Smooth muscle cell (in vitro differentiated cells): ENCODE results near the gene BNIP3. TPM values are rescaled to one million over a fixed set of nuclear protein-coding genes. Genes with fewer than 3 reads are reported as not detected.

Source experiments
- DNase-seq: peaks from one replicate; lab custom pipeline; 2025; ENCODE audit not compliant: unreplicated experiment; lab: John Stamatoyannopoulos, UW
- H2AFZ ChIP-seq: fragments of 200-600 bp; sonication (generic); 2 replicates; pipeline ENCODE4 v1.6.0; 2016; ENCODE audit warnings: antibody characterized with exemption, low read depth, mild to moderate bottlenecking
- H3F3A ChIP-seq: fragments of 200-600 bp; sonication (generic); 2 replicates; pipeline ENCODE4 v1.6.0; 2017; ENCODE audit warnings: antibody characterized with exemption, low read depth
- H3K27ac ChIP-seq: fragments of 200-600 bp; sonication (generic); 2 replicates; pipeline ENCODE4 v1.5.1; 2016; ENCODE audit warnings: low read depth, mild to moderate bottlenecking
- H3K27me3 ChIP-seq: fragments of 200-600 bp; sonication (generic); 2 replicates; pipeline ENCODE4 v1.6.1; 2016; ENCODE audit warnings: low read depth, mild to moderate bottlenecking
- H3K36me3 ChIP-seq: fragments of 200-600 bp; sonication (generic); 2 replicates; pipeline ENCODE4 v1.5.1; 2016; ENCODE audit warnings: low read depth
- H3K4me1 ChIP-seq: fragments of 200-600 bp; sonication (generic); 2 replicates; pipeline ENCODE4 v1.5.1; 2016; ENCODE audit warnings: low read depth
- H3K4me2 ChIP-seq: fragments of 200-600 bp; sonication (generic); 2 replicates; pipeline ENCODE4 v1.6.0; 2016; ENCODE audit warnings: mild to moderate bottlenecking
- H3K4me3 ChIP-seq: fragments of 200-600 bp; sonication (generic); 2 replicates; pipeline ENCODE4 v1.5.1; 2016; ENCODE audit warnings: mild to moderate bottlenecking
- H3K79me2 ChIP-seq: fragments of 200-600 bp; sonication (generic); 2 replicates; pipeline ENCODE4 v1.6.0; 2016; ENCODE audit warnings: low read depth, mild to moderate bottlenecking
- H3K9ac ChIP-seq: fragments of 200-600 bp; sonication (generic); 2 replicates; pipeline ENCODE4 v1.6.0; 2016; ENCODE audit warnings: low read depth
- H3K9me3 ChIP-seq: fragments of 200-600 bp; sonication (generic); replicated peaks from 2 replicates; pipeline ENCODE4 v1.5.1; 2016; ENCODE audit warnings: low read depth
- H4K20me1 ChIP-seq: fragments of 200-600 bp; sonication (generic); 2 replicates; pipeline ENCODE4 v1.6.0; 2016; ENCODE audit warnings: low read depth
- CTCF ChIP-seq: fragments of 200-600 bp; sonication (generic); IDR thresholded peaks from 2 replicates; pipeline ENCODE4 v1.5.1; 2017; ENCODE audit warnings: borderline replicate concordance, mild to moderate bottlenecking, antibody characterized with exemption; ENCODE audit not compliant: insufficient read depth, poor library complexity, severe bottlenecking
- WGBS: methylation state at CpG from one replicate; pipeline ENCODE4 v1.1.7; 2016; ENCODE audit warnings: low lambda C conversion rate; 5-methylcytosine and 5-hydroxymethylcytosine counted together
- polyA plus RNA-seq: library from polyadenylated mRNA; unstranded; fragments of >200 nt; fragmentation: Nextera tagmentation; extraction: Ambion mirVana; gene quantifications from 2 replicates; pipeline ENCODE4 v1.2.1, GENCODE V29; 2016
- total RNA-seq: library from RNA; depleted of rRNA; stranded (reverse); fragments of >200 nt; gene quantifications from 2 replicates; pipeline ENCODE4 v1.2.3, GENCODE V29; 2014

Gene BNIP3
- total and polyA plus RNA-seq, 2 experiments from 2014 or later: 213 to 292 TPM

GRCh38 chr10:131997366-131998049 lies 15.8 kb upstream of the BNIP3 start:
- Histone ChIP-seq H3K27ac (peak overlapping the region; percentile 24), H3K9ac (no peak overlapping the region)

GRCh38 chr10:131996466-131997365 lies 15.0 kb upstream of the BNIP3 start:
- no peak overlapping the region for H2AFZ ChIP-seq
- 92% methylated on average over 16 of the region's 16 CpGs for WGBS

More at GRCh38 chr10:131997366-131998049, 15.8 kb upstream of the BNIP3 start:
- H3K27me3 ChIP-seq: no peaks in the 10 kb centered on the region
- peak; percentile 13 for DNase-seq
- H2AFZ ChIP-seq: peak overlapping the region; percentile 36
- no peaks in the 10 kb centered on the region for H3K79me2 ChIP-seq
- no peaks in the 10 kb centered on the region for H3K36me3 ChIP-seq
- H3K4me3 ChIP-seq: no peak overlapping the region
- H4K20me1 ChIP-seq: no peaks in the 10 kb centered on the region
- TF ChIP-seq CTCF: no peak
- WGBS: 32% methylated on average over 13 of the region's 13 CpGs
- H3F3A ChIP-seq: no peaks in the 10 kb centered on the region
- H3K4me2 ChIP-seq: peak overlapping the region; percentile 62
- no peaks in the 10 kb centered on the region for H3K9me3 ChIP-seq
- H3K4me1 ChIP-seq: peaks cover 9% of the 10 kb centered on the region

GRCh38 chr10:131994435-131994834 lies 12.7 kb upstream of the BNIP3 start:
- H3K9ac ChIP-seq: no peak overlapping the region
- no peak overlapping the region for H3K27ac ChIP-seq
- no peak overlapping the region for H3K4me3 ChIP-seq
- H3K79me2 ChIP-seq: no peaks in the 10 kb centered on the region
- H3K9me3 ChIP-seq: no peaks in the 10 kb centered on the region
- DNase-seq: no peak
- no peaks in the 10 kb centered on the region for H3F3A ChIP-seq
- H4K20me1 ChIP-seq: no peaks in the 10 kb centered on the region
- no peak for TF ChIP-seq CTCF
- H3K4me2 ChIP-seq: no peak overlapping the region
- H2AFZ ChIP-seq: no peak overlapping the region
- no peaks in the 10 kb centered on the region for H3K36me3 ChIP-seq
- H3K4me1 ChIP-seq: peaks cover 9% of the 10 kb centered on the region
- 72% methylated on average over 3 of the region's 3 CpGs for WGBS
- H3K27me3 ChIP-seq: no peaks in the 10 kb centered on the region

More at GRCh38 chr10:131996466-131997365, 15.0 kb upstream of the BNIP3 start:
- DNase-seq: no peak
- TF ChIP-seq CTCF: no peak
- Histone ChIP-seq H3F3A (no peaks in the 10 kb centered on the region), H4K20me1 (no peaks in the 10 kb centered on the region), H3K9ac (no peak overlapping the region), H3K36me3 (no peaks in the 10 kb centered on the region), H3K27ac (no peak overlapping the region), H3K79me2 (no peaks in the 10 kb centered on the region), H3K9me3 (no peaks in the 10 kb centered on the region), H3K4me1 (peaks cover 9% of the 10 kb centered on the region), H3K4me2 (peak overlapping the region; percentile 62), H3K27me3 (no peaks in the 10 kb centered on the region), H3K4me3 (no peak overlapping the region)
